ENCODE measurements around the gene NIPSNAP3A.

The NIPSNAP3A gene

GRCh38 chr9:104772714-104773510, 25.4 kb downstream of the NIPSNAP3A start:
- no peak for DNase-seq (ENCODE audit: low spot score)
- TF ChIP-seq, protein P1, sequence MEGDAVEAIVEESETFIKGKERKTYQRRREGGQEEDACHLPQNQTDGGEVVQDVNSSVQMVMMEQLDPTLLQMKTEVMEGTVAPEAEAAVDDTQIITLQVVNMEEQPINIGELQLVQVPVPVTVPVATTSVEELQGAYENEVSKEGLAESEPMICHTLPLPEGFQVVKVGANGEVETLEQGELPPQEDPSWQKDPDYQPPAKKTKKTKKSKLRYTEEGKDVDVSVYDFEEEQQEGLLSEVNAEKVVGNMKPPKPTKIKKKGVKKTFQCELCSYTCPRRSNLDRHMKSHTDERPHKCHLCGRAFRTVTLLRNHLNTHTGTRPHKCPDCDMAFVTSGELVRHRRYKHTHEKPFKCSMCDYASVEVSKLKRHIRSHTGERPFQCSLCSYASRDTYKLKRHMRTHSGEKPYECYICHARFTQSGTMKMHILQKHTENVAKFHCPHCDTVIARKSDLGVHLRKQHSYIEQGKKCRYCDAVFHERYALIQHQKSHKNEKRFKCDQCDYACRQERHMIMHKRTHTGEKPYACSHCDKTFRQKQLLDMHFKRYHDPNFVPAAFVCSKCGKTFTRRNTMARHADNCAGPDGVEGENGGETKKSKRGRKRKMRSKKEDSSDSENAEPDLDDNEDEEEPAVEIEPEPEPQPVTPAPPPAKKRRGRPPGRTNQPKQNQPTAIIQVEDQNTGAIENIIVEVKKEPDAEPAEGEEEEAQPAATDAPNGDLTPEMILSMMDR (IDR thresholded peaks at IDR 0.05; ENCODE audit: borderline replicate concordance, control extremely low read depth, extremely low read depth, insufficient read depth, missing control alignments), result no peak
- in situ Hi-C loops (cut with MboI; ENCODE audit: low sequenced_read_pairs, unreplicated experiment), result no loop called here

DNA sequence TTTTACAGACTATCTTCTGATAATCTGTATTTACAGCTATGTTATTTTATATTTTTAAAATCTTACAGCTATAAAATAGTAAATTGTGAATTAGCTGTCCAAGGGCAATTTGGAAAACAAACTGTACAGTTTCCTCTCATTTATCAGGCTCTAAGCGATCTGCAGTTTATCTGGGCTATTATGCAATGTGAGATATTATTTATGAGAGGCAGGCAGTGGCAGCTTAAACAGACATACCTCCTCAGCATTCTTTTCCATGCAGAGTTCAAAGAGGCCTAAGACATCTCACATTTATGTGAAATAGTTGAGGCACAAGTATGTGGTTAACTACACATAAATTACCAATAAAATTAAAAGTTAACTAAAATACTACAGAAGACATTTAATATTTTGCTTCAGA, 26.6 kb downstream of the NIPSNAP3A start:
- DNase-seq (ENCODE audit: low spot score), result no peak
- in situ Hi-C loops (cut with MboI; ENCODE audit: low sequenced_read_pairs, unreplicated experiment), result no loop called here
- TF ChIP-seq, protein P1 (IDR thresholded peaks at IDR 0.05; ENCODE audit: borderline replicate concordance, control extremely low read depth, extremely low read depth, insufficient read depth, missing control alignments), result no peak

GRCh38 chr9:104774831-104775573, 27.5 kb downstream of the NIPSNAP3A start:
- TF ChIP-seq, protein P1 (IDR thresholded peaks at IDR 0.05; ENCODE audit: borderline replicate concordance, control extremely low read depth, extremely low read depth, insufficient read depth, missing control alignments), result no peak
- in situ Hi-C loops (cut with MboI; ENCODE audit: low sequenced_read_pairs, unreplicated experiment), result loop anchor here (25.0 kb wide), 1 partner anchor 637 kb away; no protein-coding TSS in a partner anchor
- peak; percentile 47 for DNase-seq (ENCODE audit: low spot score)

DNA sequence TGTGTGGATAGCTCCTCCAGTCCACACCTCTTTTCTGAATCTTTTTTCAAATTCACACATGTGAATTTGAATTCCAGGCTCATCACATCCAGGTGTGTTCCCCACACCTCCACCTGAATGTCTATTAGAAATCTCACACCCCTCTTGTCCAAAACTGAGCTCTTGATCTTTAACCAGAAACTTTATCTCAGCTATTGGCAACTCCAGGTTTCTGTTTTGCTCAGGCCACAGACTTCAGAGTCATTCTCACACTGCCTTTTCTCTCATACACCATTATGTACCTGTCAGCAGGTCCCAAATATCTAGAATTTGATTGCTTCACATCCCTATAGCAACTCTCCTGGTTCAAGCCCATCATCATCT, 28.1 kb downstream of the NIPSNAP3A start:
- DNase-seq (ENCODE audit: low spot score), result peak; percentile 21
- TF ChIP-seq, protein P1 (IDR thresholded peaks at IDR 0.05; ENCODE audit: borderline replicate concordance, control extremely low read depth, extremely low read depth, insufficient read depth, missing control alignments), result no peak
- in situ Hi-C loops (cut with MboI; ENCODE audit: low sequenced_read_pairs, unreplicated experiment), result loop anchor here (25.0 kb wide), 1 partner anchor 637 kb away; no protein-coding TSS in a partner anchor

DNA sequence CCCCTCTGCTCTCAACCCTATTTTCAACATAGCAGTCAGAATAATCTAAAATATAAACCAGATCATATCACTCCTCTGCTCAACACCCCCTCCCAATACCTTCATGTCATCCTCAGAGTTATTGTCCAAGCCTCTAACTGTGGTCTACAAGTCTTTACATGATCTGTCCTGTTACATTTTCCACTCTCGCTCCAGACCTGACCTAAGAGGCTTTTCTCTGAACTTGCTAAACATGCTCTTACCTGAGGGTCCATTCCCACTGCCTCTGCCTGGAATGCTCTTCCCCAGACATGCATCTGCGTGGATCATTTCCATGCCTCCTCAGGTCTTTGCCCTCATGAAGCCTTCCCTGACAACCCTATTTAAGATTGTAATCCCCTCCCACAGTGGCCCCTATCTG, 28.5 kb downstream of the NIPSNAP3A start:
- TF ChIP-seq, protein P1 (IDR thresholded peaks at IDR 0.05; ENCODE audit: borderline replicate concordance, control extremely low read depth, extremely low read depth, insufficient read depth, missing control alignments), result no peak
- in situ Hi-C loops (cut with MboI; ENCODE audit: low sequenced_read_pairs, unreplicated experiment), result loop anchor here (25.0 kb wide), 1 partner anchor 636 kb away; no protein-coding TSS in a partner anchor
- no peak for DNase-seq (ENCODE audit: low spot score)

GRCh38 chr9:104776797-104777196, 29.3 kb downstream of the NIPSNAP3A start:
- in situ Hi-C loops (cut with MboI; ENCODE audit: low sequenced_read_pairs, unreplicated experiment), result loop anchor here (25.0 kb wide), 1 partner anchor 636 kb away; no protein-coding TSS in a partner anchor
- TF ChIP-seq, protein P1 (IDR thresholded peaks at IDR 0.05; ENCODE audit: borderline replicate concordance, control extremely low read depth, extremely low read depth, insufficient read depth, missing control alignments), result no peak
- DNase-seq (ENCODE audit: low spot score), result no peak
